GM21360 (cell line): Measurements from ENCODE around the gene IL32.

Experiments used
- ATAC-seq: cut with Tn5 transposase; IDR thresholded peaks from one replicate; pipeline ENCODE4 v1.9.1; 2021; ENCODE audit warnings: mild to moderate bottlenecking, moderate library complexity; ENCODE audit not compliant: unreplicated experiment

IL32 gene, protein sequence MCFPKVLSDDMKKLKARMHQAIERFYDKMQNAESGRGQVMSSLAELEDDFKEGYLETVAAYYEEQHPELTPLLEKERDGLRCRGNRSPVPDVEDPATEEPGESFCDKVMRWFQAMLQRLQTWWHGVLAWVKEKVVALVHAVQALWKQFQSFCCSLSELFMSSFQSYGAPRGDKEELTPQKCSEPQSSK

DNA sequence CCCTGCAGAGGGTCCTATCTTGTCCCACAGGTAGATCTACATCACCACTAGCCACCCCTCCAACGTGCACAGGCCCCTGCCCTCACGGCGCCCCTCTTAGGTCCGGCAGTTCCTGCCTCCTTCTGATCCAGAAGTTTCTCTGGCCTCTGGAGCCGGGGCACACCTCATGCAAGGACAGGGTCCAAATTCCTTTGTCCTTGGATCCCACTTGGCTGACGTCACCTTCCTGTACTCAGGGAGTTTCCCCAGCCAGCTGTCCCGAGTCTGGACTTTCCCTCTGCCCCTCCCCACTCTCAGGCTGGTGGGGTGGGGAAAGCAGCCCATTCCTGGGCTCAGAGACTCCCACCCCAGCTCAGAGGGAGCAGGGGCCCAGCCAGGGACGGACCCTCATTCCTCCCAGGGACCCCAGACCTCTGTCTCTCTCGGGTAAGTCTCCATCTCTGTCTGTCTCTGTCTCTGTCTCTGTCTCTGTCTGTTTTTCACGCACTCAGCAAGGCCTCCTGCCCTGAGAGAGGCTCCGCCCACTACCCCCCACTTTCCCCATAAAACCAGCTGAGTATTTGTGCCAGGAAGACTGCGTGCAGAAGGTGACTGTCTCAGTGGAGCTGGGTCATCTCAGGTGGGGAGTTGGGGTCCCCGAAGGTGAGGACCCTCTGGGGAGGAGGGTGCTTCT lies at the start of gene IL32:
IL32 (plus strand) TSS at position 572 of the 673 bp plus-strand sequence. CDS start 172 bp downstream, outside the sequence.
- no peak for ATAC-seq

DNA sequence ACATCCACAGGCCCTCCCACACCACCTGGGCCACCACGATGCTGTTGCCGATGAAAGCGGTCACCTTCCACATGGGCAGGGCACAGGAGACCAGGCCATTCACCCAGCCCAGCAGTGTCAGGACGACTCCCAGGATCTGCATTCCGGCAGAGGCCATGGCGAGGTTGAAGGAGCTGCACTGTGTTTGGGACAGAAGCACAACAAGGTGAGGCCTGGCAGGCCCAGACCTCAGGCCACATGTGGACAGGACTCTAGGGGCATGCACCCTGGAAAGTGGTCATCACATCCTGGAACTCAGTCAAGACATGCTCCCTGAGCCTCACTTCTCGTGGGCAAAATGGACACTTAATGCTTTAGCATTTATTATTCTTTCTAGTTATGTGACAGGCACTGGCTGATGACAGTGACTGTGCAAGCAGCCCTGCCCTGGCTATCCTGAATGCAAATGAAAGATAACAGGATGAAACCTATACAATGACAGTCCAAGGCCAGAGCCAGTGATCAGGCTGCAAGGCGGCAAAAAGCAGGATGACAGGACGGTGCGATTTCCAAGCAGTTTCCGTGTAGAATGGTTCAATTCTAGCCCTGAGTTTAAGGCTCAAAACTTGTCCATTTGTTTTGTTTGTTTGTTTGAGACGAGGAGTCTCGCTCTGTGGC lies 49.4 kb upstream of the IL32 start:
- no peak for ATAC-seq

DNA sequence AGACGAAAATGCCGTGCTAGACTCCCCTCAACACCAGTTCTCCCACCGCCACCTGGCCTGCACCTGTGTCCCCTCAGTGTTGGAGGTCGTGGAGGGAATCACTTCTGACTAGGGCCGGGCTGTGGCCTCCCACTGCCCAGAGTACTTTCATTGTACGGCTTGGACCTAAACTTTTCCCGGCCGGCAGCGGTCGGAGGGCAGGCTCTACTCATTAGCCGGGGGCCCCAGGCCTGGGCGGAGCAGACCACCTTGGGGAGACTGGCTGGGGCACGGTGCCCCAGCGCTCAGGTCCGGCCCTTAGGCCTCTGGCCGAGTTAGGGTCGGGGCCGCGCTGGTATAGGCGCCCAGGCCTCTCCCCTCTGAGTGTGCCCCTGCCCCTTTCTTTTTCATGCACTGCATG lies 48.1 kb upstream of the IL32 start:
- ATAC-seq: no peak

DNA sequence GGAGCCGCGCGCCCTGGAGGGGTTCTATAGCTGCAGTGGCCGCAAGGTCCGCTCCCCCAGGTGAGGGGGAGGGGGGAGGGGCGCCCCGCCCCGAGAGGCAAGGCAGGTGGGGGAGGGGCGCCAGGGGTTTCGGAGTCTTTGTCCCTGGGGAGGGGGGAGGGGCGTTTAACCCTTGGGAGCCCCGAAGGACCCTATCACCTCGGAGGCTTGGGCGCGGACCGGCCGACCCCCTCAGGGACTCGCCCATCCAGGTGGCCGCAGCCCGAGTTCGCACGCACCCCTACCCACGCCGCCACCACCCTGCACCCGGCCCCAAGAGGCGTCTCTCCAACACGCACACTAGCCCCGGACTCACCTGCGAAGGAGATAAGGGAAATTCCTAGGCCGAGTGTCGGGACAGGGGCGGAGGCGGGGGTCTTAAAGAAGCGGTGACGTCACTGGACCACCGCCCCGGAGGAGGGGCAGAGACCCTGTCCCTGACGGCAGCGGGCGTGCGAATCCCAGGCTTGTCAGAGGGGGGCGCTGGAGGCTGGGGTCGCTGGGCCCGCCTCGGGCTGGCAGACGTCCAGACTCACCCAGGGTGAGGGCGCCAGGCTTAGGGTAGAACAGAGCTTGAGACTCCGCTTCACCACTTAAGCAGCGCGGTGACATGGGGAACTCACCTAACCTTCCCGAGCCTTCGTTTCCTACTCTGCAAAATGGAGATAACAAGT lies 47.5 kb upstream of the IL32 start, which contains the start of gene CLDN6:
CLDN6 (minus strand) TSS at position 390 of the 713 bp plus-strand sequence. CDS start 2,162 bp downstream, outside the sequence.
- ATAC-seq: no peak

DNA sequence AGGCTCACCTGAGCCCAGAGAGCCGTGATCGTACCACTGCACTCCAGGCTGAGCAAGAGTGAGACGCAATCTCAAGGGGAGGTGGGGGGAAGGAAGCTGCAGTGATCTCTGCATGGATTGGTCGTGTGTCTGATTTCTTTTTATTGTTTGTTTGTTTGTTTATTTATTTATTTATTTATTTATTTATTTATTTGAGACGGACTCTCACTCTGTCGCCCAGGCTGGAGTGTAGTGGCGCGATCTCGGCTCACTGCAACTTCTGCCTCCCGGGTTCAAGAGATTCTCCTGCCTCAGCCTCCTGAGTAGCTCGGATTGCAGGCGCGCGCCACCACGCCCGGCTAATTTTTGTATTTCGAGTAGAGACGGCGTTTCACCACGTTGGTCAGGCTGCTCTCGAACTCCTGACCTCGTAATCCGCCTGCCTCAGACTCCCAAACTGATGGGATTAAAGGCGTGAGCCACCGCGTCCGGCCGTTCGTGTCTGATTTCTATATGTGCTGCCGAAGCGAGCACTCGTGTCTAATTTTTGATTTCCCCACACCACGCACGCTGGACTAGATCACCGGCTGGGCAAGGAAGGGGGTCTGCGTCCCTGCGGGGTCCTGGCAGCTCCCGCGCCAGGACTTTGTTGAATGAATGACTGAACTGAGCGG lies 45.7 kb upstream of the IL32 start:
- no peak for ATAC-seq

DNA sequence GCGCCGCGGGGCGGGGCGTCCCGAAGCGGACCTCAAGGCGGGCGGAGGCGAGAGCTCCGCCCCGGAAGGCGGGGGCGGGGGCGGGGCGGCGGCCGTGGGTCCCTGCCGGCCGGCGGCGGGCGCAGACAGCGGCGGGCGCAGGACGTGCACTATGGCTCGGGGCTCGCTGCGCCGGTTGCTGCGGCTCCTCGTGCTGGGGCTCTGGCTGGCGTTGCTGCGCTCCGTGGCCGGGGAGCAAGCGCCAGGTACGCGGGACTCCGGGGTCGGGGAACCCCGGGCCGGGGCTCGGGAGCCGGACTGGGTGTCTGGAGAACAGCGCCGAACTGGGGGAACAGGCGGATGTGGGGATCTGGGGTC lies 45.2 kb upstream of the IL32 start, which contains the start of gene TNFRSF12A:
TNFRSF12A (plus strand) TSS at position 122 of the 357 bp plus-strand sequence; CDS start at position 152, 30 bp downstream.
- ATAC-seq: no peak

DNA sequence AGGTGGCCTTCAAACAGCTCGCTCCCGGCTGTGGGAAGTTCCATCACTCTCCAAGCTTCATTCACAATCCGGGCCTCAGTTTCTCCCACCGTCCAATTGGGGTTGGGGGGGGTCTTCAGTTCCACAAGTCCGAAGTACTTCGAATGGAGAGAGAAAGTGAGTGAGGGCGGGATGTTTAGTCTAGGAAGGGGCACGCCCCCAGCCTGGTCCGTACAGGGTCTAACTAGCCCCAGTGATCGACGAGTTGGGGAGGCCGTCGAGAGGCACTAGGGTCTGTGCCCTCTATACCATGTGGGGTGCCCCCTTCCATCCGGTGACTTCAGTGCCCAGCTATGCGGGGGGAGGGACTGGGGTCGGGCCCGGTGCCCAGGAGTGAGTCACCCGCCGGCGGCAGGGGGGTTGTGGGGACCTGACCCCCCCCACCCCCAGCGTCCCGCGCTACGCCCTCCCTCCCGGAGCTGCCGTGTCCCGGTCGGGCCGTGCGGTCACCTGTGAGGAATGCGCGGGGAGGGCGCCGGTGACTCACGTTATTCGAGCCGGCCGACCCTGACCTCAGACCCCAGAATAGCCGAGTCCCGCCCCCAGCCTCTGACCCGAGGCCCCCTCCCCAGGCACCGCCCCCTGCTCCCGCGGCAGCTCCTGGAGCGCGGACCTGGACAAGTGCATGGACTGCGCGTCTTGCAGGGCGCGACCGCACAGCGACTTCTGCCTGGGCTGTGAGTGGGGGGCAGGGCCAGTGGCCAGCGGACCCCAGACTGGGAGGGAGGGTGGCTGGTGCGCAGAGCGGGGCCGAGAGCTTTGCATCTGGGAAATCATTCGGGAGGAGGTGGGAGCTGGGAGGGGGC lies 44.6 kb upstream of the IL32 start:
- ATAC-seq: no peak

DNA sequence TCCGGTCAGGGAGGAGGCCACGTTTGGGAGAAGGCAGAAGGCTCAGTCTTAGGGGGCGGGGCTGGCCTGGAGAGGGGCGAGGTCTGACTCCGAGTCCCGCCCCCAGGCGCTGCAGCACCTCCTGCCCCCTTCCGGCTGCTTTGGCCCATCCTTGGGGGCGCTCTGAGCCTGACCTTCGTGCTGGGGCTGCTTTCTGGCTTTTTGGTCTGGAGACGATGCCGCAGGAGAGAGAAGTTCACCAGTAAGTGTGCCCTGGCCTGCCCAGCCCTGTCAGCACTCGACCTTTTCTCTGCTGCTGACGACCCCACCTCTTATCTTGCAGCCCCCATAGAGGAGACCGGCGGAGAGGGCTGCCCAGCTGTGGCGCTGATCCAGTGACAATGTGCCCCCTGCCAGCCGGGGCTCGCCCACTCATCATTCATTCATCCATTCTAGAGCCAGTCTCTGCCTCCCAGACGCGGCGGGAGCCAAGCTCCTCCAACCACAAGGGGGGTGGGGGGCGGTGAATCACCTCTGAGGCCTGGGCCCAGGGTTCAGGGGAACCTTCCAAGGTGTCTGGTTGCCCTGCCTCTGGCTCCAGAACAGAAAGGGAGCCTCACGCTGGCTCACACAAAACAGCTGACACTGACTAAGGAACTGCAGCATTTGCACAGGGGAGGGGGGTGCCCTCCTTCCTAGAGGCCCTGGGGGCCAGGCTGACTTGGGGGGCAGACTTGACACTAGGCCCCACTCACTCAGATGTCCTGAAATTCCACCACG lies 43.8 kb upstream of the IL32 start:
- ATAC-seq: no peak

DNA sequence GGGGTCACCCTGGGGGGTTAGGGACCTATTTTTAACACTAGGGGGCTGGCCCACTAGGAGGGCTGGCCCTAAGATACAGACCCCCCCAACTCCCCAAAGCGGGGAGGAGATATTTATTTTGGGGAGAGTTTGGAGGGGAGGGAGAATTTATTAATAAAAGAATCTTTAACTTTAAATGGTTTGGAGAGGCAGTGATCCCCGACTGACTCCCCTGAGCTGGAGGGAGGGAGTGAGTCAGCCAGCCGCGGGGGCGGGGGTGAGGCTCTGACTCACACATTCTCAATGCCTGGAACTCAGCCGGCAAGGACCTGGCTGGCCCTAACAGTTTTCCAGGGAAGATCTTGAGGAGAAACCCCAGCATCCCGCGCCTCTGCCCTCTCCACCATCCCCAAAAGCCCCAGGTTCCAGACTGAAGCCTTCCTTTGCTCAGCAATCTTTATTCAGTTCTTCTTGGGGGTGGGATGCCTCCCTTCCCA lies 43.2 kb upstream of the IL32 start:
- no peak for ATAC-seq

DNA sequence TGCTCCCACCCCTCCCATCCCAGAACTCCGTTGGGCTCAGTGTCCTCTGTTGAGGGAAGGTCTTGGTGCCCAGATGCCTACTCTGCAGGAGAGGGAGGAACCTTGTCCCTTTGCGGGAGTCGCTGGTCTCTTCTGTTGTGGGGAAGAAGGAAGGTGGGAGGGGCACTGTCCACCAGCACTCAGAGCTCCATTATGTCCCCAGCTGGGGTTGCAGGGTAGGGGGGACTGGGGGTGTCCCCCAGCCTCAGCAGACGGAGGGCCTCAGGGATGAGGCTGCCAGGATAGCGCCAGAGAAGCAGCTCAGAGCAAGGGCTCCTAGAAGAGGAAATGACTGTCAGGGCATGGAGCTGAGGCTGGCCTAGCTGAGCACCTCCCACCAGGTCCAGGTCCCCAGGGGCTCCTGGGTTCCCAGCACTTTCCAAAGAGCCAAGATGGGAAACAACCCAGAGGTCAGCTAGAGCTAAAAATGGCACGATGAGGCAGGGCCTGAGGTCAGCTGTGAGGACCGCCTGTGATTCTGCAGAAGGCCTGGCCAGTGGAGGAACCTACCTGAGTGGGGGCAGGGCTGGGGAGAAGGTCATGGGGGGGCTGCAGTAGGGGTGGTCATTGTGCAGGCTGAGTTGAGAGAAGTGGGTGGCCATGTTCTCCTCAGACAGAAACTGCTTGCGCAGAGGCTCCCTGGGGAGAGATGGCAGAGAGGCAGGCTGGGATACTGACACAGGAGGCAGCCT lies 42.6 kb upstream of the IL32 start:
- ATAC-seq: no peak

DNA sequence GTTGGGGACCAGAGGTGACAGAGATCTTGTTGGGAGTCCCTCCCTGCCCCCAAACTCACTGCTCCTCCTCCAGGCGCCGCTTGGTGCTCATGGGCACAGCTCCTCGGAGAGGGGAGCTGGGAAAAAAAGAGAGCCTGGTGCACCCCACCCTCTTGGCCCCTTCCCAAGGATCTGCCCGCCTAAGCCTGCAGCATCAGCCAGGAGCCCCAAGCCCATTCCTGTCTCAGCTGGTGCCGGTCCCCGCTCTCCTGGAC lies 42.1 kb upstream of the IL32 start:
- ATAC-seq: no peak

DNA sequence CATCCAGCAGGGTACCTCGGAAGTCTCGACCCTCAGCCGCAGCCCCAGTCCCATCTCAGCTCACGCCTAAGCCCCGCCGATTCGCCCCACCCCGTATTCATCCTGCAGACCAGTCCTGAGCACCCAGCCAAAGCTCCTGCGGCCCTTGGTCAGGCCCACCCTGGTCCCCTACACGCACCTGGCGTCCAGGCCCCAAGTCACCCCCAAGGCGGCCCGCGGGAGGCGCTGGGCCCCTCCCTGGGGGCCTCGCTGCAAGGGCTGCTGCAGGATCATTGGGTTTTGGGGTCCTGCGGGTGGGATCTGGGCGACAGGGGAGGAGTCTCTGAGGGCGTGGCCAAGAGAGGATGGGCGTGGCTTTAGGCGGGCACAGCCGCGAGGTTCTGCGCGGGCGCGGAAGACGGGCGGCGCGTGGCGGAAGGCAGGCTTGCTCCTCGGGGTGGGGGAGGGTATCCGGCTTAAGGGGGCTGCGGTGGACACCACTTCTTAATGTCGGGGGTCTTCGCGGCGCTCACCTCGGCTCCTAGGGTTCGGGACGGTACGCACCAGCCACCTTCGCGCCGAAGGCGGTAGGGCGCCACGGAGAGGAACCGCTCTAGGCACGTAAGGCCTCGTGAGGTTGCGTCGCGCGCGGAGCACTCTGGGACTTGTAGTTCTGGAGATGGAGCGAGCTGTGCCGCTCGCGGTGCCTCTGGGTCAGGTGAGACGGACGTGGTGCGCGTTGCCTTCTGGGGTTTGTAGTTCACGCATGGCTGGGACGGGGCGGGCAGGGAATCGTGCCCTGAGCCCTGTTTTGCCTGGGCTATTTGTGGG lies 41.6 kb upstream of the IL32 start, which contains the start of the genes HCFC1R1 and THOC6:
HCFC1R1 (minus strand) TSS at position 274 of the 810 bp plus-strand sequence; CDS start at position 273, 1 bp downstream.
THOC6 (plus strand) TSS at position 367 of the 810 bp plus-strand sequence; CDS start at position 659, 292 bp downstream.
- peak; percentile 56 for ATAC-seq

DNA sequence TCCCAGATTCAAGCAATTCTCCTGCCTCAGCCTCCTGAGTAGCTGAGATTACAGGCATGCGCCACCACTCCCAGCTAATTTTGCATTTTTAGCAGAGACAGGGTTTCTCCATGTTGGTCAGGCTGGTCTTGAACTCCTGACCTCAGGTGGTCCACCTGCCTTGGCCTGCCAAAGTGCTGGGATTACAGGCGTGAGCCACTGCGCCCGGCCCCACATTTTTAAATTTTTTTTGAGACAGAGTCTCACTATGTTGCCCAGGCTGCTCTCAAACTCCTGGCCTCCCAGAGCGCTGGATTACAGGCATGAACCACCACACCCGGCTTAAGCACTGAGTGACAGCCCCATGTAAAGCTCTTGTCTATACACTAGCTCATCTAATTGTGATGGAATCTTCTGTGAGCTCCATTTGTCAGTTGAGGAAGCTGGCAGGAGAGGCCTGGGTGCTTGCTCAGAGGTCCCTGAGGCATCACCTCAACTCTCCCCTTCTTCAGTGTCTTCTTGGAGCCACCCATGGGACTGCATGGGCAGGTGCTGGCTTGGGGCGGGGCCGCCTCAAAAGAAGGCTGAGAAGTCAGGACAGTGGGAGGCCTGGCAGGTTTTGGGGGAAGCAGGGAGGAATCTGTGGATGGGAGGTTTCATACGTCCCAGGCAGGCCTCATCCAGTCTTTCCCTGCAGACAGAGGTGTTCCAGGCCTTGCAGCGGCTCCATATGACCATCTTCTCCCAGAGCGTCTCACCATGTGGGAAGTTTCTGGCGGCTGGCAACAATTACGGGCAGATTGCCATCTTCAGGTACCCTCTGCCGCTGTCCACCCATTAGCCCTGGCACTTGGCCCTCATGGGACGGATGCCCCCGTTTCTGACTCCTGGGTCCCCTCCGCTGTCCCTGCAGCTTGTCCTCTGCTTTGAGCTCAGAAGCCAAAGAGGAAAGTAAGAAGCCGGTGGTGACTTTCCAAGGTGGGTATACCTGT lies 40.1 kb upstream of the IL32 start:
- no peak for ATAC-seq

DNA sequence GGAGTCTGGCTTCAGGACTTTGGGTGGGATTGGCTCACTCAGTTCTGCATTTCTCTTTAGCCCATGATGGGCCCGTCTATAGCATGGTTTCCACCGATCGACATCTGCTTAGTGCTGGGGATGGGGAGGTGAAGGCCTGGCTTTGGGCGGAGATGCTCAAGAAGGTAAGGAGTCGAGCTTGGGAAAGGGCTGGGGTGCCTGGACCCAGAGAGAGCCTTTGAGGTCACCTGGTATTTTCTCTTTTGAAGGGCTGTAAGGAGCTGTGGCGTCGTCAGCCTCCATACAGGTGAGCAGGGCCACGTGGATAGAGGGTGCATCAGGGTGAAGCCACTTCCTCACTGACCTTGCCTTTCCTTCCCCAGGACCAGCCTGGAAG lies 39.4 kb upstream of the IL32 start:
- ATAC-seq: no peak

DNA sequence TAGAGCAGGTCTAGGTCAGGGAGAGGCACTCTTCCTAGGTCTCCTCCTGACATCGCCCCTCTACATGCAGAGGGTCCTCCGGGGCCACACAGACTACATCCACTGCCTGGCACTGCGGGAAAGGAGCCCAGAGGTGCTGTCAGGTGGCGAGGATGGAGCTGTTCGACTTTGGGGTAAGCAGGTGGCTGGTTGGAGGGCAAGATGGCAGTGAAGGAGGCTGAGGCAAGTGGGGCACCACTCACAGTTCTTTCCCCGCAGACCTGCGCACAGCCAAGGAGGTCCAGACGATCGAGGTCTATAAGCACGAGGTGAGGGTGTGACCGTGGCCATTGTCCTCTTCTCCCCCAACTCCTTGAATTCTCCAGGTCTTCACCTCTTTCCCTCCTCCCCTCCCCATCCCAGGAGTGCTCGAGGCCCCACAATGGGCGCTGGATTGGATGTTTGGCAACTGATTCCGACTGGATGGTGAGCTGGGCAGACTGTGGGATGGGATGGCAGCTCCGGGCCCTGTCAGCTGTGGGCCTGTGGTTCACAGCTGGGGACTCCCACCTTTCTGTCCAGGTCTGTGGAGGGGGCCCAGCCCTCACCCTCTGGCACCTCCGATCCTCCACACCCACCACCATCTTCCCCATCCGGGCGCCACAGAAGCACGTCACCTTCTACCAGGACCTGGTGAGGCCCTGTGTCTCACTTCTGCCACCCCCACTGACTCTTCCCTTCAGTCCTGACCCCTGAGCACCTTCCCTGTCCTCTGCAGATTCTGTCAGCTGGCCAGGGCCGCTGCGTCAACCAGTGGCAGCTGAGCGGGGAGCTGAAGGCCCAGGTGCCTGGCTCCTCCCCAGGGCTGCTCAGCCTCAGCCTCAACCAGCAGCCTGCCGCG lies 38.6 kb upstream of the IL32 start:
- no peak for ATAC-seq

DNA sequence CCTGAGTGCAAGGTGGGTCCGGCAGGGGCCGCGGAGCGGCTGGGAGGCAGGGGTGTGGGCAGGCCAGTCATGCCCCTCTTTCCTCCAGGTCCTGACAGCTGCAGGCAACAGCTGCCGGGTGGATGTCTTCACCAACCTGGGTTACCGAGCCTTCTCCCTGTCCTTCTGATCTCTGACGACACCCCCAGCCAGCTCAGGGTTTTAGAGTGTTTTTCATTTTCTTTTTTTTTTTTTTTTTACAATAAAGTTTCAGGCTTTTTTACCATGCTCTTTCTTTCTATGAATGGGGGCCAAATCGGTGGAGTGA lies 38.0 kb upstream of the IL32 start:
- ATAC-seq: no peak
